ENCODE measurements around the gene PLEKHG4B.
"Not testable (repeated sequence)": the region's sequence is repeated elsewhere in the genome, so short reads cannot be mapped to it uniquely, and the experiment has no call there.

Gene PLEKHG4B

GRCh38 chr5:164244-164643 is 72.3 kb downstream of the PLEKHG4B start:
- no peak for DNase-seq (ENCODE audit: extremely low spot score, insufficient read length, low read depth)
- FAIRE-seq: no peak

GRCh38 chr5:164783-165182 is 72.8 kb downstream of the PLEKHG4B start:
- not testable (repeated sequence) for FAIRE-seq; DNase-seq (ENCODE audit: extremely low spot score, insufficient read length, low read depth)

- FAIRE-seq (no peak), DNase-seq (ENCODE audit: extremely low spot score, insufficient read length, low read depth) (no peak)
Observed at GRCh38 chr5:166441-167372, 74.7 kb downstream of the PLEKHG4B start.

- no peak for DNase-seq (ENCODE audit: extremely low spot score, insufficient read length, low read depth)
- no peak for FAIRE-seq
Observed at GRCh38 chr5:167511-167910, 75.5 kb downstream of the PLEKHG4B start.

- DNase-seq (ENCODE audit: extremely low spot score, insufficient read length, low read depth) (no peak), FAIRE-seq (no peak)
Observed at GRCh38 chr5:167982-168660, 76.2 kb downstream of the PLEKHG4B start.

GRCh38 chr5:169071-169727 is 77.2 kb downstream of the PLEKHG4B start:
- FAIRE-seq: no peak
- no peak for DNase-seq (ENCODE audit: extremely low spot score, insufficient read length, low read depth)

GRCh38 chr5:169728-170094 is 77.7 kb downstream of the PLEKHG4B start:
- FAIRE-seq (no peak), DNase-seq (ENCODE audit: extremely low spot score, insufficient read length, low read depth) (no peak)

- no peak for FAIRE-seq
Observed at GRCh38 chr5:170971-171800, 79.2 kb downstream of the PLEKHG4B start.

GRCh38 chr5:171801-172331 is 79.9 kb downstream of the PLEKHG4B start:
- FAIRE-seq (no peak), DNase-seq (ENCODE audit: extremely low spot score, insufficient read length, low read depth) (no peak)

More at GRCh38 chr5:170971-171800, 79.2 kb downstream of the PLEKHG4B start:
- DNase-seq (ENCODE audit: extremely low spot score, insufficient read length, low read depth): no peak

- no peak for DNase-seq (ENCODE audit: extremely low spot score, insufficient read length, low read depth)
Observed at GRCh38 chr5:172421-172820, 80.5 kb downstream of the PLEKHG4B start.

GRCh38 chr5:172841-173251 is 80.9 kb downstream of the PLEKHG4B start:
- no peak for DNase-seq (ENCODE audit: extremely low spot score, insufficient read length, low read depth)
- FAIRE-seq: no peak

More at GRCh38 chr5:172421-172820, 80.5 kb downstream of the PLEKHG4B start:
- no peak for FAIRE-seq

- DNase-seq (ENCODE audit: extremely low spot score, insufficient read length, low read depth): no peak
- no peak for FAIRE-seq
Observed at GRCh38 chr5:173392-174290, 81.7 kb downstream of the PLEKHG4B start.

GRCh38 chr5:174291-174600 is 82.3 kb downstream of the PLEKHG4B start:
- FAIRE-seq: no peak
- DNase-seq (ENCODE audit: extremely low spot score, insufficient read length, low read depth): no peak

- DNase-seq (ENCODE audit: extremely low spot score, insufficient read length, low read depth) (no peak), FAIRE-seq (no peak)
Observed at GRCh38 chr5:174876-175465, 83.0 kb downstream of the PLEKHG4B start.

GRCh38 chr5:176296-176823 is 84.4 kb downstream of the PLEKHG4B start:
- no peak for DNase-seq (ENCODE audit: extremely low spot score, insufficient read length, low read depth)
- no peak for FAIRE-seq

GRCh38 chr5:178110-178509 is 86.1 kb downstream of the PLEKHG4B start:
- FAIRE-seq: no peak
- no peak for DNase-seq (ENCODE audit: extremely low spot score, insufficient read length, low read depth)

GRCh38 chr5:179401-179800 is 87.4 kb downstream of the PLEKHG4B start:
- FAIRE-seq: no peak
- DNase-seq (ENCODE audit: extremely low spot score, insufficient read length, low read depth): no peak

- no peak for DNase-seq (ENCODE audit: extremely low spot score, insufficient read length, low read depth)
- no peak for FAIRE-seq
Observed at GRCh38 chr5:180286-180918, 88.4 kb downstream of the PLEKHG4B start.

All from GM18507 (cell line).